ENCODE measurements around the gene C8G.

Gene C8G

DNA sequence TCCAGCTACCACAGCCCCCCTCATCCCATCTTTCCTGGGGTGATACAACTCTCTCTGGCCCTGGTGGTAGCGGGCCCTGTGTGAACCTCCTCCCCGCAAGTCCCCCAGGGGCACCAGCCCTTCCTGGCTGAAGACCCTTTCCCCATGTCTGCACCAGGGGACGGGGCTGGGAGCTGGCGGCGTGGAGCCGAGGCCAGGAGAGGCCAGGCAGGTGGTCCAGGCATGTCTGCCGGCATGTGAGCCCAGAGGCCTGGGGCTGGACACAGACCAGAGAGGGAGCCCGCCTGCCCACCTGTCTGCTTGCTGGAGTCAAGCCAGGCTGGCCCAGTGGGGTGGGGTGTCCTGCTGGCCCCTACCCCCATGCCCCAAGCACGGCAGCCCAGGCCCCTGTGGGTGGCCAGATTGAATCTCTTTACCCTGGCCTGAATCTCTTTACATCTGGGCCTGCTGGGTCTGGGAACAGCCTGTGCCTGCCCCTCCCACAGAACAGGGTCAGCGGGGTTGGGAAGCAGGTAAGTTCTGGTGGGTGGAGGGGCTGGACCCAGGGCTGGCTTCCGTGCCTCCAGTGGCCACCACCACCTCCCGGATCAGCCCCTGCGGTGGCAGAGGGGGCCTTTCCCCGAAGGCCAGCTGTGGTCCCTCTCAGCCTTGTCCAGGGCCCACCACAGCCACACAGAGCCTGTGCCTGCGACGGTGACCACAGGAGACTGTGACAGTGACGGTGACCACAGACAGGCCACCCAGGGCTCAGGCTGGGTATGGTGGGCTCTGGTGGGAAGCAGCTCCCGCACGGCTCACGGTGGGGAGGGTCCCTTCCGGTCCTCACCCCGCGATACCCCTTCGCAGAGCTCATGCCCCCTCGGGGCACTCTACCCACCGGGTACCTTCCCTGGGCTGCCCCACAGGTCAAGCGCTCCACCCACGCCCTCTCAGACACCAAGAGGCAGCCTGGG is 14.1 kb downstream of the C8G start:
- Mint-ChIP-seq H3K4me3 (no peak overlapping the region), H3K27ac (no peak overlapping the region), H3K9me3 (peaks cover 4% of the 10 kb centered on the region), H3K4me1 (peaks cover 5% of the 10 kb centered on the region), H3K27me3 (peaks cover 20% of the 10 kb centered on the region), H3K36me3 (peaks cover 4% of the 10 kb centered on the region)
- DNase-seq (ENCODE audit: low spot score in 2 of 2) (no peak), ATAC-seq (ENCODE audit: low read depth) (no peak)

GRCh38 chr9:136960212-136960937 is 15.3 kb downstream of the C8G start:
- no peak for DNase-seq (ENCODE audit: low spot score in 2 of 2)
- Mint-ChIP-seq H3K27ac (no peak overlapping the region), H3K9me3 (peaks cover 4% of the 10 kb centered on the region), H3K36me3 (peaks cover 4% of the 10 kb centered on the region), H3K4me1 (peaks cover 6% of the 10 kb centered on the region), H3K4me3 (no peak overlapping the region), H3K27me3 (peaks cover 13% of the 10 kb centered on the region)
- no peak for ATAC-seq (ENCODE audit: low read depth)

DNA sequence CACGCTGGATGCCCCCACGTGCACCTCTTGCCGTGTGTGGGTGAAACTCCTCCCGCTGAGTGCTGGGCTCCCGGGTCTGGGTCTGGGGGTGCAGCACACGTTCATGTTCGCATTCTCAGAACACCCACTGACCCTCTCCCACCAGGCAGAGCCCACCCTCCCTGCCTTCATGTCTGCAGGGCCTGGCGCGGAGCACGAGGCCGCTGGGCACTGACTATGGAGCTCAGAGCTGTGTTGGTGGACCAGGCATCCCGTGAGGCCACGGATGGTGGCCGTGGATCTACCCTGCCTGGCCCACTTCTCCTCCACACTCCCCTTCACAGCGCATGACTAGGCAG is 15.9 kb downstream of the C8G start:
- Mint-ChIP-seq H3K27ac (no peak overlapping the region), H3K36me3 (peaks cover 4% of the 10 kb centered on the region), H3K4me3 (no peak overlapping the region), H3K9me3 (peaks cover 4% of the 10 kb centered on the region), H3K4me1 (peaks cover 10% of the 10 kb centered on the region), H3K27me3 (peaks cover 17% of the 10 kb centered on the region)
- DNase-seq (ENCODE audit: low spot score in 2 of 2) (no peak), ATAC-seq (ENCODE audit: low read depth) (no peak)

DNA sequence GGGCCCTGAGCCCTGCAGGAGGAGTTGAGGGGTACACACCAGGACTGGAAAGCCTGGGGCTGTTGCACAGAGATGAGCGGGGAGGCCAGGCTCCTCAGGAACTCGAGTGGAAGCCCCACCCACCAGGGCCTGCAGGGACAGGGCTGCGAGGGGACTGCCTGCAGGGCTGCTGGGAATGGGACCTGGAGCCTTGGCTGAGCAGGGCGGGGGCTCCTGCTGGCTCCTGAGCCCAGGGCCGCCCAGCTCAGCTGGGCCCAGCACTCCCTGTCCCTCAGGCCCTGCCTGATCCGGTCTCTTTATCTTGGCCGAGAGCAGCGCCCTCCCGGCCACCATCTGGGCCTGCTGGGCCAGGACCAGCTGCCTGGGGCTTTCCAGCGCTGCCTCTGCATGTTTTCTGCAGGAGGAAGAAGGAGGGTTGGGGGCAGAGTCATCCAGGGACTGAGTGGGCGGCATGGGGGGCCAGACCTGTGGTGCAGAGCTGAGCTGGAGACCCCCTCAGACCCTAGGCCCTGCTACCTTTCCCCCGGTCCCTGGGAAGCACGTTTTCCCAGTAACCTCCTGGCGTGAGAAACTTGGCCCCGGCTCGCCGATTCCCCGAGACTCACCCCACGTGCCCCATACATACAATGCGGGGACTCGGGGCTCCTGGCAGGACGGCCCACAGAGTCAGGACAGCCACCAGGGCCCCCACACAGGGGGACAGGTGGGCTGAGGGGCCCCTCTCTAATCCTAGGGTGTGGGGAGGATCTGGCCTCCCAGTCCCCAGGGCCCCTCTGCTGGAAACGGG is 16.4 kb downstream of the C8G start:
- H3K27ac Mint-ChIP-seq = no peak overlapping the region
- peaks cover 4% of the 10 kb centered on the region for H3K9me3 Mint-ChIP-seq
- H3K27me3 Mint-ChIP-seq = peaks cover 16% of the 10 kb centered on the region
- no peak overlapping the region for H3K4me3 Mint-ChIP-seq
- peaks cover 14% of the 10 kb centered on the region for H3K4me1 Mint-ChIP-seq
- DNase-seq (ENCODE audit: low spot score in 2 of 2) (no peak), ATAC-seq (ENCODE audit: low read depth) (no peak)
- H3K36me3 Mint-ChIP-seq = peaks cover 4% of the 10 kb centered on the region

DNA sequence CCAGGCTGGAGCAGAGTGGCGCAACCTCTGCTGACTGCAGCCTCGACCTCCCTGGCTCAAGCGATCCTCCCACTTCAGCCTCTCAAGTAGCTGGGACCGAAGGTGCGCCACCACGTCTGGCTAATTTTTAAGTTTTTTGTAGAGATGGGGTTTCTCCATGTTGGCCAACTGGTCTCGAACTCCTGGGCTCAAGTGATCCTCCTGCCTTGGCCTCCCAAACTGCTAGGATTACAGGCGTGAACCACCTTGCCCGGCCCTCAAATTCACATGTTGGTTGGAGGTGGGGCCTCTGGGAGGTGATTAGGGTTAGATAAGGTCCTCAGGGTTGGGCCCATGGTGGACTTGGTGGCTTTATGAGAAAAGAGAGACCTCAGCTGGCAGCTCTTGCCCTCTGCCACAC is 17.1 kb downstream of the C8G start:
- Mint-ChIP-seq H3K27ac (no peak overlapping the region), H3K27me3 (peaks cover 13% of the 10 kb centered on the region), H3K4me3 (no peak overlapping the region), H3K36me3 (no peaks in the 10 kb centered on the region), H3K9me3 (no peaks in the 10 kb centered on the region), H3K4me1 (peaks cover 11% of the 10 kb centered on the region)
- ATAC-seq (ENCODE audit: low read depth) = no peak
- DNase-seq (ENCODE audit: low spot score in 2 of 2) = no peak

- Mint-ChIP-seq H3K9me3 (no peaks in the 10 kb centered on the region), H3K27ac (no peak overlapping the region), H3K36me3 (no peaks in the 10 kb centered on the region), H3K27me3 (peaks cover 13% of the 10 kb centered on the region), H3K4me1 (peaks cover 11% of the 10 kb centered on the region), H3K4me3 (no peak overlapping the region)
- DNase-seq (ENCODE audit: low spot score in 2 of 2) (no peak), ATAC-seq (ENCODE audit: low read depth) (no peak)
These were observed 17.7 kb downstream of the C8G start for GRCh38 chr9:136962701-136963248.

- H3K4me1 Mint-ChIP-seq = peaks cover 11% of the 10 kb centered on the region
- DNase-seq (ENCODE audit: low spot score in 2 of 2) = no peak
- no peak for ATAC-seq (ENCODE audit: low read depth)
- no peak overlapping the region for H3K4me3 Mint-ChIP-seq
- peaks cover 14% of the 10 kb centered on the region for H3K27me3 Mint-ChIP-seq
- H3K9me3 Mint-ChIP-seq = no peaks in the 10 kb centered on the region
- H3K36me3 Mint-ChIP-seq = no peaks in the 10 kb centered on the region
- H3K27ac Mint-ChIP-seq = no peak overlapping the region
These were observed 18.3 kb downstream of the C8G start for GRCh38 chr9:136963341-136963740.

- Mint-ChIP-seq H3K27me3 (peaks cover 11% of the 10 kb centered on the region), H3K4me1 (peaks cover 11% of the 10 kb centered on the region), H3K9me3 (no peaks in the 10 kb centered on the region), H3K4me3 (no peak overlapping the region), H3K36me3 (no peaks in the 10 kb centered on the region), H3K27ac (no peak overlapping the region)
- DNase-seq (ENCODE audit: low spot score in 2 of 2) (no peak), ATAC-seq (ENCODE audit: low read depth) (no peak)
These were observed 18.7 kb downstream of the C8G start for GRCh38 chr9:136963751-136964150.

DNA sequence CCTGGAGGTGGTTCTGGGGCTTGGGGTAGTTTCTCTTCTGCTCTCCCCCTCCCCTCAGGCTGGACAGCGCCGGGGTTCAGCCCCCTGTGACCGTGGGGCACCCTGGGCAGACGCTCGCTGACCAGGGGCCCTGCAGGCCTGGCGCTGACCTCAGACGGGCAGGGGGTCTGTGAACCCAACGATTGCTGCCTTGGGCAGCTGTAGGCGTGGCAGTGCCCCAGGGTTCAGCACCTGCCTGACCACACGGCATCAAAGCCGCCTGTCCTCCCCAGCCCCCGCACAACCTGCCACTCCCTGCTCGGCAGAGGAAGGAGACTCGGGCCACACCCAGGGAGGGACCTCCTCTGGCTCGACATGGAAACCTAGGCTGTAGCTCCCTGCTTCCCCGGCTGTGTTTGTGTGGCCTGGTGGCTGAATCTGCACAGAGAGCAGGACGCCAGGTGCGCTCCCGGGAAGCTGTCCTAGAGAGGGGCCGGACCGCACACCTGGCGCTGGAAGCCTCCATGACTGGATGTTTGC is 19.2 kb downstream of the C8G start:
- DNase-seq (ENCODE audit: low spot score in 2 of 2) = no peak
- H3K9me3 Mint-ChIP-seq = no peaks in the 10 kb centered on the region
- ATAC-seq (ENCODE audit: low read depth) = no peak
- no peak overlapping the region for H3K4me3 Mint-ChIP-seq
- no peaks in the 10 kb centered on the region for H3K36me3 Mint-ChIP-seq
- peaks cover 11% of the 10 kb centered on the region for H3K4me1 Mint-ChIP-seq
- H3K27ac Mint-ChIP-seq = no peak overlapping the region
- peaks cover 10% of the 10 kb centered on the region for H3K27me3 Mint-ChIP-seq

DNA sequence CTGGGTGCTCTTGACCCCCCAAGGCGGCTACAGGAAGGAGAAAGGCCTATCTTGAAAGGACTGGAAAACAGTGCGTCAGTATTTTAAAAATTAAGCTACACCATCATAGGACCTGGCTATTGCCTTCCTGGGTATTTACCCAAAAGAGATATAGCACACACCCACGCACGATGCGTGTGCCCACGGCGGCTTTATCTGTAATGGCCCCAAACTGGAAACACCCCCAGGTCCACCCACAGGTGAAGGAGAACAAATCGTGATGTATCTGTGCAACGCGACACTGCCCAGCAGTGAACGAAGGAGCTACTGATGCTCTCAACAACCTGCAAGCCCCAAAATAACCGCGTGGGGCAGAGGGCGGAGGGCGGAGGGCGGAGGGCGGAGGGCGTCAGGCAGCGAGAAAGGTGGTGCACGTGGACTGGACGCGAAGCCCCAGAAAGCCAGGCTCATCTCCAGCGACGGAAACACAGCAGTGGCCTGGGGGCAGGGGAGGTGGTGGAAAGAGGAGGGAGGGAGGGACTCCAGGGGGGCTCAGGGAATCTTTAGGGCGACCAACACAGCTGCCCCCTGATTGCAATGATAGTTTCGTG is 19.9 kb downstream of the C8G start:
- DNase-seq (ENCODE audit: low spot score in 2 of 2) = no peak
- Mint-ChIP-seq H3K4me3 (no peak overlapping the region), H3K27ac (no peak overlapping the region), H3K9me3 (no peaks in the 10 kb centered on the region), H3K36me3 (no peaks in the 10 kb centered on the region), H3K27me3 (peaks cover 11% of the 10 kb centered on the region), H3K4me1 (peaks cover 11% of the 10 kb centered on the region)
- ATAC-seq (ENCODE audit: low read depth) = no peak

DNA sequence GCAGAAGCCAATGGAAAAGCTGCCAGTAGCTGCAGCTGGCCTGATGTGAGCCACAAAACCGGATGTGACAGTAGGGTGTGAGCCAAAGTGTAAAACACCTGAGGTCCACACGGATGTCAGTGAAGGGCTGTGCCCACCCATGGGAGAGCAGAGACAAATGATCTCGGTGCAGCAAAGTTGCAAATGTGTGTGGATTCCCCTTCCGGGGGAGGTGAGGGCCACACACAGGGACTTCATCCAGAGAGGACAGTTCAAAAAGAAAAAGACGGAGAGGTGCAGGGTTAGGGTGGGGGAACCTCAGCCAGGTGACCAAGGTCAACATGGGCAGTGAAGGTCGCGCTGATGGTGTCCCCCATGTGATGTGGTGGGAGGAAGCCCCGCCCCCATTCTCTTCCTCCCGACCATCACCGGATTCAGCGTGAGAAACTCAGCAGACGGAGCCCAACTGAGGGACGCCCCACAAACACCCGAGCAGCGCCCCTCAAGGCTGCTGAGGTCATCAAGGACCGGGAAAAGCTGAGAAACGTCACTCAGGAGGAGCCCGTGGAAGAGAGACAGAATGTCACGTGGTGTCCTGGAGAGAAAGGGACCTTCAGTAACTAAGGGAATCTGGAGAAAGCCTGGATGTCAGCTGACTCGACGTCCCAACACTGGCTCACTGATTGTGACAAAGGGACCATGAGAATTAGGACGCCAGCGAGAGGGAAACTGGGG is 20.9 kb downstream of the C8G start:
- H3K4me3 Mint-ChIP-seq = peak overlapping the region; percentile 19
- DNase-seq (ENCODE audit: low spot score in 2 of 2) (no peak), ATAC-seq (ENCODE audit: low read depth) (peak; percentile 64)
- no peak overlapping the region for H3K27ac Mint-ChIP-seq
- H3K9me3 Mint-ChIP-seq = no peaks in the 10 kb centered on the region
- H3K27me3 Mint-ChIP-seq = peaks cover 9% of the 10 kb centered on the region
- H3K4me1 Mint-ChIP-seq = peaks cover 11% of the 10 kb centered on the region
- no peaks in the 10 kb centered on the region for H3K36me3 Mint-ChIP-seq

DNA sequence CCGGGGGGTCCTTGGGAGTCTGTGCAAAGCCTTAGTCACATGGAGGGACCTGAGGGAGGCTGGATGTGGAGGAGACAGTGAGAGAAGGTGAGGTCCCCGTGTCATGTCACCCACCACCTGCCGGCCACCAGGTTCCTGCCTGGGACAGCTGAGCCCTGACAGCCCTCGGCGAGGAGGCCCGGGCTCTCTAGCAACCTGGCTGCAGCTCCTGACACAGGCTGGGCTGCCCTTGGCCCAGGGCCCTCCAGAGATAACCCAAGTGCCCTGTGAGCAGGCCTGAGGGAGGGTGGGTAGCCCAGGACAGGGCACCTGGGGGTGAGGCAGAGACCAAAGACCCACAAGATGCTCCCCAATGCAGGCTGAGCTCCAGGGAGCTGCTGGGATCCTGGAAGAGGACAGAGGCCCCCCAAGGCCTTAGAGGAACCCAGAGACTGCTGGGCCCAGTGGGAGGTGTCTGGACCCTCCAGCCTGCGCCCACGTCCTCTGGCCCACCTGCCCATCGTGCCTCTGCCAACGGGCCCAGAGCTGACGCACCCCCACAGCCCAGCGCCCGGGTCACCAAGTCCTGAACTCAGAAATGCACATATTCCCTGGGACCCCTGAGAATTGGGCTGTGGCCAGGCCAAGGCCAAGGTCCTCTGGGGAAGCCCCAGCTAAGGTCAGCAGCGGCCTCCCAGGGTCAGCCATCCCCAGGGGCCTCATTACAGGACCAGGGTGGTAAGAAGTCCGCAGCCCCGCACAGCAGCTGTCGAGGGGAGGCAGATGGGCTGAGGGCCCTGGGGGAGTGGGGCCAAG is 23.5 kb downstream of the C8G start:
- Mint-ChIP-seq H3K27me3 (peaks cover 10% of the 10 kb centered on the region), H3K4me1 (peaks cover 11% of the 10 kb centered on the region), H3K9me3 (no peaks in the 10 kb centered on the region), H3K27ac (no peak overlapping the region), H3K36me3 (no peaks in the 10 kb centered on the region), H3K4me3 (no peak overlapping the region)
- ATAC-seq (ENCODE audit: low read depth) (no peak), DNase-seq (ENCODE audit: low spot score in 2 of 2) (no peak)

Measured in memory B cell (primary cell).